ENCODE results near the gene UBTD2.

- TF ChIP-seq CTCF (IDR thresholded peaks at IDR 0.05) (no peak), POLR2A (IDR thresholded peaks at IDR 0.05) (no peak)
Observed at GRCh38 chr5:172209714-172210113, 73.8 kb downstream of the UBTD2 start.
